HUES64 (cell line): ENCODE data around the gene CACFD1.

Experiments
- H3K27ac ChIP-seq: 2 replicates; pipeline ENCODE4 v1.7.0; 2013; ENCODE audit warnings: low read depth, low read length, inconsistent platforms
- H3K27me3 ChIP-seq: 2 replicates; pipeline ENCODE4 v1.6.1; 2013; ENCODE audit warnings: mild to moderate bottlenecking, low read length; ENCODE audit not compliant: insufficient read depth
- H3K36me3 ChIP-seq: 2 replicates; pipeline ENCODE4 v1.6.1; 2013; ENCODE audit warnings: mild to moderate bottlenecking, low read length; ENCODE audit not compliant: insufficient read depth
- H3K4me1 ChIP-seq: 2 replicates; pipeline ENCODE4 v1.6.1; 2013; ENCODE audit warnings: mild to moderate bottlenecking, low read length, moderate library complexity; ENCODE audit not compliant: insufficient read depth
- H3K4me3 ChIP-seq: 2 replicates; pipeline ENCODE4 v1.5.1; 2013; ENCODE audit warnings: mild to moderate bottlenecking, low read length, moderate library complexity
- H3K9ac ChIP-seq: 2 replicates; pipeline ENCODE4 v1.6.1; 2013; ENCODE audit warnings: mild to moderate bottlenecking, low read depth, low read length
- H3K9me3 ChIP-seq: 2 replicates; pipeline ENCODE4 v1.6.1; 2013; ENCODE audit warnings: low read depth, low read length; ENCODE audit not compliant: insufficient read depth
- WGBS: fragments of 150-250, 120-280 bp; methylation state at CpG from one replicate; pipeline ENCODE4 v1.1.7; 2013; ENCODE audit warnings: missing lambda C conversion rate; 5-methylcytosine and 5-hydroxymethylcytosine counted together

The CACFD1 gene

DNA sequence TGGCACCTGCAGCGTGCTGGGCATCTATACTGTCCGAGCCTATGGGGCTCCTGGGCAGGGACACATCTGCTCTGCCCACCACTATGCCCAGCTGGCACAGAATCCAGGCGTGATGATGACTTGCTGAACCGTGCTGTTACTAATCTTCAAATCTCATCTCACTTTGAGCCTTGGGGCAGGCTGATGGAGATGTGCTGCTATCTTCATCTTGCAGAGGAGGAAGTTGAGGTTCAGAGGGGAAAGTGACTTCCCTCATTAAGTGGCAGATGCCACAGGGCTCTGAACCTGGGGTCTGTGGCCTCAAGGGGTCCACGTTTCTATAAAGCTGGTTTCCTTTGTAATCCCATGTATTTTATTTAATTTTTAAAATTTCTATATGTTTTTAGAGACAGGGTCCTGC lies 14.4 kb downstream of the CACFD1 start:
- Histone ChIP-seq H3K4me3 (no peak overlapping the region), H3K9me3 (no peaks in the 10 kb centered on the region), H3K9ac (no peak overlapping the region), H3K4me1 (0 out of 2 replicates have a peak, but pooled peaks cover 3% of the 10 kb centered on the region), H3K36me3 (peaks cover 40% of the 10 kb centered on the region), H3K27me3 (no peaks in the 10 kb centered on the region), H3K27ac (no peak overlapping the region)
- WGBS: 94% methylated on average over 4 of the region's 5 CpGs

DNA sequence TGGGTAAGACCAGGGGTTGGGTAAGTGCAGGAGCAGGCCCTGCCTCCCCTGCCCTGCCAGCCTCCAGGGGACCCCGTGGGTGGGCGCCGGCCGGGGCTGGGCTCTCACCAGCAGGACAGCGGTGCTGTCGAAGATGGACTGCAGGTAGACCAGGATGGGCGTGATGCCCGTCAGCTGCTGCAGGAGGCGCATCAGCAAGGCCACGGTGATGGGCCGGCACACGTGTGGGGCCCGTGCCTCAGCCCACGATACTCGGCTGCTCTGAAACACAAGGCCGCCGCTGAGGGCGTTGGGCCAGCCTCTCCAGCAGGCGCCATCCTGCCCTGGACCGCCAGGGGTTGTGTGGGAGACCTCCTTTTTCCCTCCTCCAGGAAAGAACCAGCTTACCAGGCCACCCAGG lies 15.1 kb downstream of the CACFD1 start:
- H3K4me1 ChIP-seq: peaks cover 7% of the 10 kb centered on the region; the same call in 1 of the 2 replicates
- WGBS: 93% methylated on average over 20 of the region's 20 CpGs
- H3K4me3 ChIP-seq: no peak overlapping the region
- H3K9ac ChIP-seq: no peak overlapping the region
- no peak overlapping the region for H3K27ac ChIP-seq
- H3K27me3 ChIP-seq: peaks cover 6% of the 10 kb centered on the region; the same call in 1 of the 2 replicates
- H3K9me3 ChIP-seq: no peaks in the 10 kb centered on the region
- H3K36me3 ChIP-seq: peaks cover 40% of the 10 kb centered on the region

DNA sequence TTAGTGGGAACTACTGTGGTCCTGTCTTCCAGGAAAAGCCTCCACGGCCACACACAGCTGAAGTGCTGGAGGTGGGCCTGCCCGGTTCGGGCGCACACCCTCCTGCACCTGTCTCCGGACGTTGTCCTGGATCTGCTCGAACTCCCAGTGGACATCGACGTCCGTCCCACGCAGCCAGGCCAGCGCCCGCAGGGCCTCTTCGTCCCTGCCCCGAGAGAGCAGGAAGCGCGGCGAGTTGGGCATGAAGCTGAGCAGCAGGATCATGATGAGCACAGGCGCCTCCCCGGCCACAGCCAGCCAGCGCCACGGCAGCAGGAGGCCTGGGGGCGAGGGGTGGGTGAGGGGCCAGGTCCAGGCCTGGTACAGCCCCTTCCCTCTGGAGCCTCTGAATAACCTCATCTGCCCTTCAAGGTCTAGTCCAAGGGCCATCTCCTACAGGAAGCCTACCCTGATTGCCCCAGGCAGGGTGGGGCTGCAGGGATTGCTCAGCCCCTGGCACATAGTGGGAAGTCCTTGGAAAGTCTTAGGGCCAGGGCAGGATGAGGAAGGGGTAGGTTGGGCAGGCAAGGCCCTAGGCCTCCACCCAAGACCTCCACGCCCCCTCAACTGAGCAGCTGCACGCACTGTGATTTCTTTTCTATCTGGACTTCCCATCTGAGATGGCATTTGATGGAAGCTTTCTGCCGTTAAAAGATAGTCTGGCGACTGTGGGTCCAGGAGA lies 15.7 kb downstream of the CACFD1 start:
- no peak overlapping the region for H3K4me3 ChIP-seq
- H3K27me3 ChIP-seq: peaks cover 8% of the 10 kb centered on the region; the same call in 1 of the 2 replicates
- 95% methylated on average over 27 of the region's 27 CpGs for WGBS
- H3K9me3 ChIP-seq: no peaks in the 10 kb centered on the region
- H3K27ac ChIP-seq: no peak overlapping the region
- H3K36me3 ChIP-seq: peaks cover 40% of the 10 kb centered on the region
- H3K4me1 ChIP-seq: peaks cover 9% of the 10 kb centered on the region; the same call in 1 of the 2 replicates
- H3K9ac ChIP-seq: no peak overlapping the region

DNA sequence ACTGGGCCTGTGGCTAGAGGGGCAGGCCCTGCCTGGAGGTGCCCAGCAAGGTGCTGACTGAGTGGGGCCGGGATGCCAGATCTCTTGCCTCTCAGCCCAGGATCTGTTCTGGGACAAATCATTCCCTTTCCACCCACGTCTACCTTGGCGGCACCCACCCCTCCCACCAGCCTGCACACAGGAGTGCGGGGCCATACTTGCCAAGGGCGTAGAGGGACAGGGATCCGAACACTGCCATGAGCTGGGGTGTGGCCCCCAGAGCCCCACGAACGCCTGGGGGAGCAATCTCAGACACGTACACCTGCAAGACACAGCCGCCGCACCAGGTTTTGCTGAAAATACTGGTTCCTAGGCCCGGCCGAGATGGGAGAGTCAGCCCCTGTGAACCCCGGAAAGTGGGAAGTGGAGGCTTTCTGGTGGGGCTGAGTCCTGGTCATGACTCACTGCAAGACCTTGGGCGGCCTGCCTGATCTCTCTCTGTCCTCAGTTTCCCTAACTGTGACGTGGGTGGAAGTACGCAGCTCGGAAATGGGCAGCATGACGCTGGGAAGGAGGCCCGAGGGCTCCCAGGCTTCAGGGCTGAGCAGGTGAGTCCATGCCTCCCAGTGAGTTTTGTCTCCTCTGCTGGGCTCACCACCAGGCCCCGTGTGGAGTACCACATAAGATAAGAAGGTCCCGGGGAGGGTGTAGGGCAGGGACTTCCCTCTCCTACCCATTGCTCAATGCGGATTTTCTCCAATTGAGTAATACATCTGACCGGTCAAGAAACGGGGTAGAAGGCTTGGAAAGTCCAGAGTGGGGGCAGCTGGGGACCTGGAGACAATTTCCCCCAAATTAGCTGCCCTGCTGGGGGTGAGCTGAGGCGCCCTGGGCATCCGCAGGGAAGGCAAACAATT lies 16.5 kb downstream of the CACFD1 start:
- Histone ChIP-seq H3K9me3 (no peaks in the 10 kb centered on the region), H3K4me3 (no peak overlapping the region), H3K9ac (no peak overlapping the region), H3K4me1 (peaks cover 9% of the 10 kb centered on the region; the same call in 1 of the 2 replicates), H3K36me3 (peaks cover 40% of the 10 kb centered on the region), H3K27me3 (peaks cover 8% of the 10 kb centered on the region; the same call in 1 of the 2 replicates), H3K27ac (no peak overlapping the region)
- 95% methylated on average over 27 of the region's 27 CpGs for WGBS

DNA sequence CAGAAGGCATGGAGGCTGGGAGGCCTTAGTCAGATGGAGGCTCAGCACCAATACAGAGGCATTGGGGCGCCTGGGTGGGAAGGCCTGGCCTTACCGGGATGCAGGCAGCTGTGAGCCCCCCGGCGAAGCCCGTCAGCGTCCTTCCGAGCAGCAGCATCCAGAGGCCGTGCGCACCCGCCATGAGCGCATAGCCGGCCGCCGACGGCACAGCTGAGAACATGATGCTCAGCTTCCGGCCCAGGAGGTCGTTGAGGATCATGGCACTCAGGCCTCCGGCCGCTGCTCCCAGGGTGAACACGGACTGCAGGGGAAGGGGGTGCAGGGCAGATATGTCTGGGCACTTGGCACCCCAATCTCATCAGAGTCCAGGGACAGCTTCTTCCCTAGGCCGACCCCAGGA lies 17.2 kb downstream of the CACFD1 start:
- 95% methylated on average over 21 of the region's 21 CpGs for WGBS
- no peak overlapping the region for H3K4me3 ChIP-seq
- H3K4me1 ChIP-seq: peaks cover 9% of the 10 kb centered on the region; the same call in 1 of the 2 replicates
- H3K9ac ChIP-seq: no peak overlapping the region
- peaks cover 8% of the 10 kb centered on the region; the same call in 1 of the 2 replicates for H3K27me3 ChIP-seq
- H3K9me3 ChIP-seq: no peaks in the 10 kb centered on the region
- H3K27ac ChIP-seq: no peak overlapping the region
- peaks cover 34% of the 10 kb centered on the region for H3K36me3 ChIP-seq

DNA sequence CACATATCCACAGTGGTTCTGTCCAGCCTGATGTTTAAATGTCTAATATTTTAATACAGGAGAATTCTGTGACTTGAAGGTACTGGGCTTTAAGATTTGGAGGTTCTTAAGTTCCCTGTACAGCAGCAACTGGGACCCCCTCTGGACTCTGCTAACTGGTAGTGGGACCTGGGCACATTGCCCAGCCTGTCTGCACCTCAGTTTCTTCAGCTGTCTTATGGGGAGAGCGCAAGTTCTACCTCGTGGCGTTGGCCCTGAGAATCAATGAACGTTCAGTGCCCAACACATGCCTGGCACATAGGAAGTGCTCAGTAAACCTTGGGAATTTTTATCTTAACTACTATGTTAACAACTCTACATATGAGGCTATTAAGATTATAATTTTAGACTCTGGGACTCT lies 17.7 kb downstream of the CACFD1 start:
- H3K36me3 ChIP-seq: peaks cover 32% of the 10 kb centered on the region
- WGBS: 80% methylated on average over 4 of the region's 4 CpGs
- H3K9me3 ChIP-seq: no peaks in the 10 kb centered on the region
- H3K9ac ChIP-seq: no peak overlapping the region
- H3K4me3 ChIP-seq: no peak overlapping the region
- peaks cover 9% of the 10 kb centered on the region; the same call in 1 of the 2 replicates for H3K4me1 ChIP-seq
- H3K27me3 ChIP-seq: peaks cover 8% of the 10 kb centered on the region; the same call in 1 of the 2 replicates
- H3K27ac ChIP-seq: no peak overlapping the region

DNA sequence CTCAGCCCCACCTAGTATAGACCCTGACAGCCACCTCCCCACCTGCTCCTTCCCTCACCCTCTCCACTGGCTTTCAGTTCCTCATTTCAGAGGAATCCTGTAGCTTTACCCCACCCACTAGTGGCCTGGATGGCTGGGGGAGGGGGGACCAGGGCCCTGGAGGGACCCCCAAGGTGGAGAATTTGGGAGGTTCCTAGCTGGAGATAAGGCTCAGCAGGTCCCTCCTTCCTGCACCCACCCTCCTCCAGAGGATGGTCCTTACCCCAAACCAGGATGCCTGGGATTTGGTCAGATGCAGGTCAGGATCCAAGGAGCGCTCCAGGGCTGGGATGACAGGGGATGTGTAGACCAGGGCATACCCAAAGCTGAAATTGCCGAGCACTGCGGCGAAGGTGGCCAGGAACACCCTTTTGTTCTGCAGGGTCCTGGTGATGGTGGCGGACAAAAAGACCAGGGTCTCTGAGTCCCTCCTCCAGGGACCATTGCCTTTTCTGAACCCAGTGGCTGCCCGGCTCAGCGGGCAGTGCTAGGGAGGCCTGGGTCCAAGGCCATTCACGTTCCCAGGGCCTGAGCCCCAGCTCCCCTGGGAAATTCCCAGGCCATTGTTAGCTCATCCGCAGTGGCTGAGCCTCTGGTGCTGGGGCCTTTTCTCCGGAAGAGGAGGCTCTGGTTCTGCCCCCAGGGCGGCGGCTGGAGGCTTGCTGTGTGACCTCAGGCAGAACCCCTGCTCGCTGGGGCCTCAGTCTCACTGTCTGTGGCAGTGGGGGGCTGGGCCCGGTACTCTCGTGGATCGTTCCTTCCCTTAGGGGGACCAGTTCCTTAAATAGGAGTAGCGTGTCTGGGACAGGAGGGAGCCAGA lies 18.4 kb downstream of the CACFD1 start:
- peak overlapping the region; percentile 58 for H3K9ac ChIP-seq
- no peaks in the 10 kb centered on the region for H3K9me3 ChIP-seq
- peaks cover 8% of the 10 kb centered on the region; the same call in 1 of the 2 replicates for H3K27me3 ChIP-seq
- H3K36me3 ChIP-seq: peaks cover 26% of the 10 kb centered on the region
- H3K27ac ChIP-seq: no peak overlapping the region
- peak overlapping the region; percentile 75 for H3K4me3 ChIP-seq
- 27% methylated on average over 17 of the region's 17 CpGs for WGBS
- H3K4me1 ChIP-seq: peaks cover 9% of the 10 kb centered on the region; the same call in 1 of the 2 replicates

DNA sequence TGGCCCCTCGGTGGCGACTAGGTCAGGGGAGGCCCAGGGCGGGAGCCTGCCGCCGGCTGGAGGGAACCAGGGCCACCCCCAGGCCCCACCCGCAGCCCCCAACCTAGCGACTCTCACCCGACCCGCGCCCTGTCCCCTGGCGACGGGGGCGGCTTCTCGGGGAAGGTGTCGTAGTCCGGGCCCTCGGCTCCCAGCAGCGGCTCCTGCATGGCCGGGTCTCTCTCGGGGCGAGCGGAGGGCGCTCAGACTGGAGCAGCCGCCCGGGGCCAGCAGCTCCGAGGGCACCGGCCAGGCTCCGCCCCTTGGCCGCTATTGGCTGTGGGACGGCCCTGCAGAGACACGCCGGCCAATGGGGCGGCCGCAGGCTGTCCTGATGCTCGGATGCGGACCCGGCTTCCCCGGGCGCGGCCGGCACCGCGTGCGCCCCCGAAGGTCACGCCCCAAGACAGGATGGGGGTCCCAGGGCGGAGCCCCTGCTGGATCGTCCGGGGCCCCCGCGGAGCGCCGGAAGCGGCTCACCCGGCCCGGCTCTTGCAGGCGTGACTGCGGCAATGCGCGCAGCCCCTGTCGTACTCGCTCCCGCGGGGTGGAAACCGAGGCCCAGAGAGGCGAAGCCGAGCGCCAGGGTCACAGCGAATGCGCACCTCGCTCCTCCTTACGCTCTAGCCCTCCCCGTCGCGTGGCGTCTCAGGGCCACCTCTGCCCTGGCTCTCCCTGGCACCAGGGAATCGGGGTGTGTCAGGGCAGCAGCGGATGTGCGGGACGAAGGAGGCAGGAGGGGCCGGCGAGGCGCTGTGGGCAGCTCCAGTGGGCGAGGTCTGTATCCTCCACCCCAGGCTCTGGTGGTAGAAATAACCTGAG lies 19.3 kb downstream of the CACFD1 start, which contains the start of gene SLC2A6:
Gene SLC2A6, minus strand, starts transcription at position 249 of the 861 bp plus-strand sequence. Its CDS starts 40 bp downstream, at position 209.
- H3K9ac ChIP-seq: peak within 1 kb of the TSS; percentile 58

DNA sequence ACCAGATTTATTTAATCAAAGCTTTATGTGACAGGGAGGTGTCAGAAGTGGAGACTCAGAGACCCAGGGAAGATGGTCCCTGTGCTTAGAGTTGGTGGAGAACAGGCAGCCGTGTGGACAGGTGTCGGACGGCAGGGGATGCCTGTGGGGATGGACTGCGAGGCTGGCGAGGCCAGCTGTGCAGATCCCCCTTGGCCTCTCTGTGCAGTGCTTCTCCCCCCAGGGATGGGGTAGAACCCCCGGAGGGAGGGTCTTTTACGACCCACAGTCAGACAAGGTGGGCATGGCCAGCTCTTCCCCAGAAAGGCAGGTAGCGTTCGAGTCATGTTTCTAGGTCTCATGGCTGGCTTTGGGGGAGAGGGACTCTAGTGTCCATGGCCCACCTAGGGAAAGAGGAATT lies 23.8 kb downstream of the CACFD1 start:
- no peak overlapping the region for H3K9ac ChIP-seq
- H3K4me3 ChIP-seq: no peak overlapping the region
- peaks cover 6% of the 10 kb centered on the region; the same call in 1 of the 2 replicates for H3K4me1 ChIP-seq
- peaks cover 12% of the 10 kb centered on the region; the same call in 1 of the 2 replicates for H3K27me3 ChIP-seq
- H3K9me3 ChIP-seq: no peaks in the 10 kb centered on the region
- no peak overlapping the region for H3K27ac ChIP-seq
- 88% methylated on average over 9 of the region's 9 CpGs for WGBS
- no peaks in the 10 kb centered on the region for H3K36me3 ChIP-seq

More for the DNA sequence above, 19.3 kb downstream of the CACFD1 start, which contains the start of gene SLC2A6:
- 1% methylated on average over 84 of the region's 84 CpGs for WGBS
- Histone ChIP-seq H3K27me3 (peaks cover 12% of the 10 kb centered on the region; the same call in 1 of the 2 replicates), H3K4me1 (peaks cover 9% of the 10 kb centered on the region; the same call in 1 of the 2 replicates), H3K9me3 (no peaks in the 10 kb centered on the region), H3K36me3 (peaks cover 18% of the 10 kb centered on the region), H3K27ac (peak within 1 kb of the TSS; percentile 3; the same call in 1 of the 2 replicates), H3K4me3 (peak within 1 kb of the TSS; percentile 75)
